ENCODE measurements around the gene NSUN2.
"Not testable (repeated sequence)": the region's sequence is repeated elsewhere in the genome, so short reads cannot be mapped to it uniquely, and the experiment has no call there.

NSUN2 gene

DNA sequence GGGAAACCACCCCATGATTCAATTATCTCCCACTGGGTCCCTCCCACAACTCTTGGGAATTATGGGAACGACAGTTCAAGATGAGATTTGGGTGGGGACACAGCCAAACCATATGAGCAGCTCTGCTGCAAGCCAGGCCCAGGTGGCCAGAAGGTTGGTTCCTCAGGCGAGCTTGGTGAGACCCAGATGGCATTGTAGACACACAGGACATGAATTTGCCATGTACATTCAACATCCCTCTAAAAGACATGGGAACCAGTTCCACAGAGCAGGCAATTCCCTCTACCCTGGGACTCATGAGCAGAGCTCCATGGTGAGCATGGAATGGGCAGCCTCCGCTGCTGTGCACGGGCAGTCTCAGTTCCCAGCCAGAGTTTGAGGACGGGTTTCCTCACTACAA, 53.3 kb downstream of the NSUN2 start:
- H3K27me3 Mint-ChIP-seq (ENCODE audit: low read depth) = peaks cover 34% of the 10 kb centered on the region
- no peak for DNase-seq (ENCODE audit: low spot score)
- H3K36me3 Mint-ChIP-seq (ENCODE audit: low read depth) = no peaks in the 10 kb centered on the region
- no peaks in the 10 kb centered on the region for H3K4me1 Mint-ChIP-seq (ENCODE audit: low read depth)
- no peak overlapping the region for H3K27ac Mint-ChIP-seq
- H3K9me3 Mint-ChIP-seq = no peaks in the 10 kb centered on the region
- no peak overlapping the region for H3K4me3 Mint-ChIP-seq

GRCh38 chr5:6578676-6579343, 54.0 kb downstream of the NSUN2 start:
- Mint-ChIP-seq H3K4me3 (no peak overlapping the region), H3K9me3 (no peaks in the 10 kb centered on the region), H3K27me3 (ENCODE audit: low read depth) (peaks cover 30% of the 10 kb centered on the region), H3K27ac (no peak overlapping the region), H3K4me1 (ENCODE audit: low read depth) (no peaks in the 10 kb centered on the region), H3K36me3 (ENCODE audit: low read depth) (no peaks in the 10 kb centered on the region)
- no peak for DNase-seq (ENCODE audit: low spot score)

DNA sequence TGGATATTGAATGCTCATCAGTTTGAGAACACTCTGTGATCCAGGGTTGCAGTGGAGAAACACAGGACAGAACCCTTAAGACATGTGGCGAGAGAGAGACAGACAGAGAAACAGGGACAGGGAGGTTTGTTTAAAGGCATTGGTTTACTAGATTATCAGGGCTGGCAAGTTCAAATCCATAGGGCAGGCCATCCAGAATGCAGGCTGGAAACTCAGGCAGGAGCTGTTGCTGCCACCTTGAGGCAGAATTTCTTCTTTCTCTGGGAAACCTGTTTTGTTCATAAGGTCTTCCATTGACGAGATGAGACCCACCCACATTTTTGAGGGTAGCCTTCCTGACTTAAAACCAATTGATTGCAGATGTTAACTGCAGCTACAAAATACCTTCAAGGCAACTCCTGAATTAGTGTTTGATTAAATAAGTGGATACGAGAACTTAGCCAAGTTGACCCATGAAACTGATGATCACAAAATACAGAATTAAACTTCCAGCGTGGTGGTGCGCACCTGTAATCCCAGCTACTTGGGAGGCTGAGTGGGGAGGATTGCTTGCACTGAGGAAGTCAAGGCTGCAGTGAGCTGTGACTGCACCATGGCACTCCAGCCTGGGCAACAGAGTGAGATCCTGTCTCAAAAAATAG, 55.9 kb downstream of the NSUN2 start:
- Mint-ChIP-seq H3K27ac (no peak overlapping the region), H3K36me3 (ENCODE audit: low read depth) (no peaks in the 10 kb centered on the region)

DNA sequence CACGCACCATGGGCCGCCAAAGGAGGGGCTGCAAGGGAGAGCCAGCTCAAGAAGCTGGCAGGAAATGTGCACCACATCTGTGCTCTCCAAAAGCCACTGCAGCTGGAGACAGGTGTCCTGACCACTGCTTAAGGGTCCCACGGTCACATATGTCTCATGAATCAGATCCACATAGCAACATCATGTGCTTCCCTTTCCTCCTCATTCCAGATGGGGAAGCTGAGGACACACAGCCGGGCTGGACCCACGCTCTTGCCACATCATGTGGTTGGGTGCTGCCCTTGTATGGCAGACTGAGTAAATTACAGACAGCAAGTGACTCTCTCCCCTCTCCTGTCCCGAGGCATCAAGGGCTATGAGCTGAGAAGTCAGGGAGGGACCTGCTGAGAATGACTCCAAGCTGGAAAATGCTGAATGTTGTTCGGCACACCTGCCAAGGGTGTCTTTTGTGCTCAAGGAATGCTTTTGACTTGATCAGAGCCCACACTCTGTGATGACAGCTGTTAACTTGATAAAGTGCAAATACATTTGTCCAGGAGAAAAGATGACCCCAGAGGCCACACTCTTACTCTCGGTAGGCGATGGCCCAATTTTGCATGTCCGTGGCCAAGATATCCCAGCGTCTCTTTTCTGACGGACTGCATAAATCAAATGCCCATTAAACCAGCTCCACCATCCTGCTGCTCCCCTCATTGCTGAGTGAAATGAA, 58.2 kb downstream of the NSUN2 start:
- Mint-ChIP-seq H3K36me3 (ENCODE audit: low read depth) (no peaks in the 10 kb centered on the region), H3K9me3 (no peaks in the 10 kb centered on the region), H3K4me3 (no peak overlapping the region), H3K27ac (no peak overlapping the region), H3K4me1 (ENCODE audit: low read depth) (no peaks in the 10 kb centered on the region), H3K27me3 (ENCODE audit: low read depth) (peaks cover 3% of the 10 kb centered on the region)
- DNase-seq (ENCODE audit: low spot score) = no peak

More for the DNA sequence above, 55.9 kb downstream of the NSUN2 start:
- H3K4me3 Mint-ChIP-seq = no peak overlapping the region
- H3K9me3 Mint-ChIP-seq = no peaks in the 10 kb centered on the region
- H3K4me1 Mint-ChIP-seq (ENCODE audit: low read depth) = no peaks in the 10 kb centered on the region
- DNase-seq (ENCODE audit: low spot score) = no peak
- peaks cover 19% of the 10 kb centered on the region for H3K27me3 Mint-ChIP-seq (ENCODE audit: low read depth)

- Mint-ChIP-seq H3K4me1 (ENCODE audit: low read depth) (no peaks in the 10 kb centered on the region), H3K9me3 (no peaks in the 10 kb centered on the region), H3K27ac (no peak overlapping the region), H3K36me3 (ENCODE audit: low read depth) (no peaks in the 10 kb centered on the region), H3K4me3 (no peak overlapping the region), H3K27me3 (ENCODE audit: low read depth) (peaks cover 3% of the 10 kb centered on the region)
- no peak for DNase-seq (ENCODE audit: low spot score)
These were observed 58.7 kb downstream of the NSUN2 start for GRCh38 chr5:6574111-6574510.

GRCh38 chr5:6573651-6574101, 59.2 kb downstream of the NSUN2 start:
- Mint-ChIP-seq H3K4me1 (ENCODE audit: low read depth) (no peaks in the 10 kb centered on the region), H3K4me3 (no peak overlapping the region), H3K9me3 (no peaks in the 10 kb centered on the region), H3K27ac (no peak overlapping the region), H3K27me3 (ENCODE audit: low read depth) (peaks cover 3% of the 10 kb centered on the region), H3K36me3 (ENCODE audit: low read depth) (no peaks in the 10 kb centered on the region)
- no peak for DNase-seq (ENCODE audit: low spot score)

DNA sequence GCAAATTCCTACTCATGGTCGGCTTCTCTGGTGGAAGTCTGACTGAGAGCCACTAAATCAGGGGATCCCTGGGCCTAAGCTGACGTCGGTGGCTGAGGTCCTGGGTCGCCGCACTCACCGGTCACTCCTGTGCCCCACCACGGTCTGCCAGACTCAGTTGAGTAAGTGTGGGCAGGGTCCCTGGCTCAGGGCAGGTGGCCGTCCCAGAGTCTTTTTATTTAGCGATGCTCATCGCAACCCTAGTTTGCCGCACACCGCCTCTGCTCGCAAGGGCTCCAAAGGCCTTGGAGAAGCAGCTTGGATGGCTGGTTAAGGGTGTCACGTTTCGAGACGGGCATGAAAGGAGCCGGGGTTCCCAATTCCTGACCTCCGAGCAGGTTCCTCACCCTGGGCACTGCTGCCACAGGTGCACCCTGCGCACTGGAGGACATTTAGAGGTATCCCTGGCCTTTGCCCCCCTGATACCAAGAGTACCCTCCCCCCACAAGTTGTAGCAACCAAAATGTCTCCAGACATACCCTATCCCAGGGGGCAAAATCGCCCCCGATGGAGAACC, 59.9 kb downstream of the NSUN2 start:
- H3K36me3 Mint-ChIP-seq (ENCODE audit: low read depth) = no peaks in the 10 kb centered on the region
- H3K4me1 Mint-ChIP-seq (ENCODE audit: low read depth) = no peaks in the 10 kb centered on the region
- no peak overlapping the region for H3K27ac Mint-ChIP-seq
- DNase-seq (ENCODE audit: low spot score) = no peak
- no peaks in the 10 kb centered on the region for H3K9me3 Mint-ChIP-seq
- peaks cover 3% of the 10 kb centered on the region for H3K27me3 Mint-ChIP-seq (ENCODE audit: low read depth)
- H3K4me3 Mint-ChIP-seq = no peak overlapping the region

- H3K4me3 Mint-ChIP-seq = no peak overlapping the region
- no peaks in the 10 kb centered on the region for H3K4me1 Mint-ChIP-seq (ENCODE audit: low read depth)
- H3K27me3 Mint-ChIP-seq (ENCODE audit: low read depth) = peaks cover 3% of the 10 kb centered on the region
- no peaks in the 10 kb centered on the region for H3K9me3 Mint-ChIP-seq
- no peak overlapping the region for H3K27ac Mint-ChIP-seq
- H3K36me3 Mint-ChIP-seq (ENCODE audit: low read depth) = no peaks in the 10 kb centered on the region
- DNase-seq (ENCODE audit: low spot score) = no peak
These were observed 60.6 kb downstream of the NSUN2 start for GRCh38 chr5:6572086-6572824.

DNA sequence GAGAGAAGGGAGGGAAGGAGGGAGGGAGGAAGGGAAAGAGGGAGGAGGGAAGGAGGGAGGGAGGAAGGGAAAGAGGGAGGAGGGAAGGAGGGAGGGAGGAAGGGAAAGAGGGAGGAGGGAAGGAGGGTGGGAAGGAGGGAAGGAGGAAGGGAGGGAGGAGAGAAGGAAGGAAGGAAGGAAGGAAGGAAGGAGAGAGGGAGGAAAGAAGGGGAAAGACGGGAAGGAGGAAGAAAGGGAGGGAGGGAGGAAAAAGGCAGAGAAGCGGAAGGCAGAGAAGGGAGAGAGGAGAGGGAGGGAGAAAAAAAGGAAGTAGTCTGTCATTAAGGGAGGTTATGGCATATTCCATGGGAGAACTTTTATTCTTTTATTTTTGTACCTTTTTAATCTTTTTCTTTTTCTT, 61.2 kb downstream of the NSUN2 start:
- not testable (repeated sequence) for H3K27ac Mint-ChIP-seq; H3K36me3 Mint-ChIP-seq (ENCODE audit: low read depth); H3K27me3 Mint-ChIP-seq (ENCODE audit: low read depth); DNase-seq (ENCODE audit: low spot score); H3K4me3 Mint-ChIP-seq; H3K9me3 Mint-ChIP-seq; H3K4me1 Mint-ChIP-seq (ENCODE audit: low read depth)

DNA sequence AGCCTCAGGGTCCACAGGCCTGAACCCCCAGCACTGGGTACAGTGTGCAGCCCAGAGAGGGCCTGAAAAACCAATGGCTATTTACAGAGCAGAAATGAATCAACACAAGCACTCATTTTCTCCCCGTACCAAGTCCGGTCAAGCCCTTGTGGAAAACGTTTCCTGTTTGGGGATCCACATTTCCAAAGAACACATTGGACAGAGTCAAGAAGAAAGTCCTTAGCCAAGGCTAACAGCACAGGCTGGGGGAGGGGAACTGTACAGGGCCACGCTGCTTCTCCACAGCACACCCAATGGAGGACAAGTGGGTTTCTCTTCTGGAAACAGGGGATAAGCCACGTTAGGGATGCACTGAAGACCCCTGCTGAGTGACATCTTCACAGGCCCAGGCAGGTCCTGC, 62.3 kb downstream of the NSUN2 start:
- H3K4me3 Mint-ChIP-seq = no peak overlapping the region
- no peak overlapping the region for H3K27ac Mint-ChIP-seq
- no peaks in the 10 kb centered on the region for H3K9me3 Mint-ChIP-seq
- DNase-seq (ENCODE audit: low spot score) = no peak
- no peaks in the 10 kb centered on the region for H3K27me3 Mint-ChIP-seq (ENCODE audit: low read depth)
- no peaks in the 10 kb centered on the region for H3K36me3 Mint-ChIP-seq (ENCODE audit: low read depth)
- no peaks in the 10 kb centered on the region for H3K4me1 Mint-ChIP-seq (ENCODE audit: low read depth)

- no peak for DNase-seq (ENCODE audit: low spot score)
- Mint-ChIP-seq H3K4me1 (ENCODE audit: low read depth) (no peaks in the 10 kb centered on the region), H3K36me3 (ENCODE audit: low read depth) (no peaks in the 10 kb centered on the region), H3K9me3 (no peaks in the 10 kb centered on the region), H3K27me3 (ENCODE audit: low read depth) (no peaks in the 10 kb centered on the region), H3K27ac (no peak overlapping the region), H3K4me3 (no peak overlapping the region)
These were observed 64.0 kb downstream of the NSUN2 start for GRCh38 chr5:6568889-6569288.

GRCh38 chr5:6568383-6568782, 64.5 kb downstream of the NSUN2 start:
- DNase-seq (ENCODE audit: low spot score) = no peak
- H3K36me3 Mint-ChIP-seq (ENCODE audit: low read depth) = no peaks in the 10 kb centered on the region
- no peak overlapping the region for H3K4me3 Mint-ChIP-seq
- H3K27ac Mint-ChIP-seq = no peak overlapping the region
- H3K9me3 Mint-ChIP-seq = no peaks in the 10 kb centered on the region
- H3K27me3 Mint-ChIP-seq (ENCODE audit: low read depth) = no peaks in the 10 kb centered on the region
- no peaks in the 10 kb centered on the region for H3K4me1 Mint-ChIP-seq (ENCODE audit: low read depth)

GRCh38 chr5:6567835-6568234, 65.0 kb downstream of the NSUN2 start:
- Mint-ChIP-seq H3K4me1 (ENCODE audit: low read depth) (no peaks in the 10 kb centered on the region), H3K9me3 (no peaks in the 10 kb centered on the region), H3K36me3 (ENCODE audit: low read depth) (no peaks in the 10 kb centered on the region), H3K27ac (no peak overlapping the region), H3K4me3 (no peak overlapping the region), H3K27me3 (ENCODE audit: low read depth) (no peaks in the 10 kb centered on the region)
- DNase-seq (ENCODE audit: low spot score) = no peak

- Mint-ChIP-seq H3K9me3 (no peaks in the 10 kb centered on the region), H3K27ac (no peak overlapping the region), H3K36me3 (ENCODE audit: low read depth) (no peaks in the 10 kb centered on the region), H3K27me3 (ENCODE audit: low read depth) (no peaks in the 10 kb centered on the region), H3K4me1 (ENCODE audit: low read depth) (no peaks in the 10 kb centered on the region), H3K4me3 (no peak overlapping the region)
- DNase-seq (ENCODE audit: low spot score) = no peak
These were observed 65.8 kb downstream of the NSUN2 start for GRCh38 chr5:6567068-6567467.

Measured in T-helper 2 cell treated with Interferon-gamma antibody and Interleukin-4, amounts not matched to agents 5 μg/mL and 100 μg/mL, for 36 hours (primary cell).